Renal cortex interstitium (tissue), 15 donors: Measurements from ENCODE around the gene ZNF329. TPM values are rescaled to one million over a fixed set of nuclear protein-coding genes. Genes with fewer than 3 reads are reported as not detected.
A peak's percentile ranks its signal among the peaks of the same experiment; 100 is the strongest.
"Not testable (repeated sequence)": the region's sequence is repeated elsewhere in the genome, so short reads cannot be mapped to it uniquely, and the experiment has no call there.

Source experiments
- DNase-seq, 11 donors: peaks; one replicate each; pipeline ENCODE4 v3.0.0-alpha.2; 2013; ENCODE audit warnings: low read depth in 9 of 11, low spot score in 4 of 11; ENCODE audit errors: extremely low read depth in 1 of 11
- long read RNA-seq, 16 experiments: transcript quantifications; one replicate each; lab custom pipeline, GENCODE V29; 2026
- polyA plus RNA-seq, 3 donors: library from polyadenylated mRNA; unstranded; fragments of 120-200 nt; gene quantifications; one replicate each; pipeline ENCODE4 v1.2.1, GENCODE V29; 2013; ENCODE audit not compliant: insufficient read length in 3 of 3

The ZNF329 gene
- 10 to 100 TPM; 21.5 to 26.0 (median 23.7) TPM for polyA plus RNA-seq
- long read RNA-seq, donor 1, partial matches to known transcripts, result 5 of 5 reads
- long read RNA-seq, donor 1, other reads (novel, unspliced or antisense), result 0 of 5 reads
- long read RNA-seq, donor 2, partial matches to known transcripts, result 0 of 3 reads
- long read RNA-seq, donor 2, other reads (novel, unspliced or antisense), result 0 of 3 reads
- long read RNA-seq, donor 3, partial matches to known transcripts, result 0 of 1 reads
- long read RNA-seq, donor 3, other reads (novel, unspliced or antisense), result 0 of 1 reads
- long read RNA-seq, donor 4, partial matches to known transcripts, result 0 of 1 reads
- long read RNA-seq, donor 4, other reads (novel, unspliced or antisense), result 0 of 1 reads
- long read RNA-seq, donor 5, partial matches to known transcripts, result 5 of 10 reads
- long read RNA-seq, donor 5, other reads (novel, unspliced or antisense), result 0 of 10 reads
- long read RNA-seq, donor 6, partial matches to known transcripts, result 0 of 2 reads
- long read RNA-seq, donor 6, other reads (novel, unspliced or antisense), result 0 of 2 reads
- long read RNA-seq, donor 7, partial matches to known transcripts, result 0 of 1 reads
- long read RNA-seq, donor 7, other reads (novel, unspliced or antisense), result 0 of 1 reads
- long read RNA-seq, donor 8, partial matches to known transcripts, result 0 of 4 reads
- long read RNA-seq, donor 8, other reads (novel, unspliced or antisense), result 0 of 4 reads
- long read RNA-seq, donor 9, partial matches to known transcripts, result 0 of 2 reads
- long read RNA-seq, donor 9, other reads (novel, unspliced or antisense), result 0 of 2 reads
- long read RNA-seq, donor 10, partial matches to known transcripts, result 0 of 3 reads
- long read RNA-seq, donor 10, other reads (novel, unspliced or antisense), result 0 of 3 reads
- long read RNA-seq, donor 11, partial matches to known transcripts, result 0 of 3 reads
- long read RNA-seq, donor 11, other reads (novel, unspliced or antisense), result 0 of 3 reads
- long read RNA-seq, donor 12, partial matches to known transcripts, result 0 of 2 reads
- long read RNA-seq, donor 12, other reads (novel, unspliced or antisense), result 0 of 2 reads
- long read RNA-seq, donor 13, partial matches to known transcripts, result 0 of 3 reads
- long read RNA-seq, donor 13, other reads (novel, unspliced or antisense), result 0 of 3 reads
- long read RNA-seq, donor 14, partial matches to known transcripts, result 0 of 1 reads
- long read RNA-seq, donor 14, other reads (novel, unspliced or antisense), result 0 of 1 reads
- long read RNA-seq, donor 15, partial matches to known transcripts, result 7 of 8 reads
- long read RNA-seq, donor 15, other reads (novel, unspliced or antisense), result 0 of 8 reads
- long read RNA-seq, donor 16, partial matches to known transcripts, result 0 of 7 reads
- long read RNA-seq, donor 16, other reads (novel, unspliced or antisense), result 5 of 7 reads

DNA sequence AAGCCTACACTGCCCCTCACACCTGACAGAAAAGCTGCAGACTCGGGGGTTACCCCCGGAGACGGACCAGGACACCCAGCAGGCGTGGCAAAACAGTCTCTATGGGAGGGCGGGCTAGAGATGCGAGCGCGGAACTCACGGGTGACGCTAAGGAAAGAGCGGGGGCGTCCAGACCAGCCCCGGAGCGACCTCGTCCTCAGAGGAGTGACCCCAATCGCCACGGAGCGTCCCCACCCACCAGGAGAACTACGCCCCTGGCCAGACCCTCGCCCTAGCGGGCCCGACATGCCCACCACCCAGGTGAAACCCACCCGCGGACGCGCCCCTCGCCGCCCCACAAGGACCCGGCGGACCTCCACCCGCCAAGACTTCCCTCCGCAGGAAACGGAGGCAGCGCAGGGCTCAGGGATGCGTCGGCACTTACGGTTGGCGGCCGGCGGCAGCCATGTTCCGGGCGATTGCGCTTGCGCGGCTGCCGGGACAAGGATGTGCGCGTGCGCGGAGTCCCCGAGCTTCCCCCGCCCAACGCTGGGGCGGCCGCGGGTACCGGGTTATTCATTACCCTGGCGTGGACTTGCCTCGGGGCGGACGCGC, at the start of gene ZNF329:
ZNF329 (minus strand) TSS at position 462 of the 594 bp plus-strand sequence. CDS start 21,286 bp downstream, outside the sequence.
- DNase-seq, result peak; percentile 65 to 85 (median 79)

DNA sequence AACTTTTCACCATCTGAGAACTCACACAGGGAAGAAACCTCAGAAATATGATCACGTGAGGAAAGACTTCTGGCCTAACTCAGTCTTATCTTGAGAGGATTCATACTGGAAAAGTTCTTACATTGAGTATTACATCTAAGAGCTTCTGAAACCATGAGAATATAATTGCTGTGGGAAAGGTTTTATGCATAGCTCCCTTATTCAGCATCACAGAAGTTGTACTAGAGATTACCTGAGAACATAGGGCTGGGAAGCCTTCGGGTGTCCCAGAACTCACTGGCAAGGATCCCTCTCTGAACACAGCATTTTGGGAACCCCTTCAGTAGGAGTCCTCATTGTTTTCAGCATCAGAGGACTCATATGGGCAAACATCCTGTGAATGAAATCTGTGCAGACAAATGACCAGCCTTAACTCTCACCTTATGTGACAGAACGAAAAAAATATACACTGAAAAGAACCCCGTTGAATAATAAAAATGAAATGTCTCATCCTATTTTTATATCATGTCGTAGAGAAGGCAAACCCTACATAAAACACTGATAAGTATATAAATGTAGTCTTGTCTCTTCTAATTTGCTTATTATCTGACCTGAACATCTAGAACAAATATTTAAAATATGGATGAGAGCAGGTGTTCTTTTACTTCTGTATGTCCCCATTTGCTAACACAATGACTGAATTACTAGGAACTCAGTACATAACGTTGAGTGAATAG, 46.5 kb upstream of the ZNF329 start:
- DNase-seq, result peak in 1 of 11 donors; percentile 9

DNA sequence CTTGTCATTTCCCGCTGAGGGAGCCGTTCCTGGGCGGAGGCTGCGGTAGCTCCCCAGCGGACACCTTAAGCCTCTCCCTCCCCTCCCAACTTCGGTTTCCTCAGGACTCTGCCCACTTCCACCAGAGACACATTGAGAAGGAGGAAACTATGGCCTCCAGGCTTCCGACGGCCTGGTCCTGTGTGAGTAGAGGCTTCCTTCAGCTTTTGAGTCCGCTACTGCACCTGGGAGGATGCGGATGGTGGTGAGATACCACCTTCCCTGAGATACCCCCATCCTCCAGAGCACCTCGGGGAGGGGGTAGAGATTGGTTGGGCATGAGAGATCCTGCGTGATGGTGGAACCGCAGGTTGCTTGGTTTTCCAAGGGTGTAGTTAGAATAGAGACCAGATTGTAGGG, 33.2 kb upstream of the ZNF329 start:
- peak in 1 of 11 donors; percentile 27 for DNase-seq

DNA sequence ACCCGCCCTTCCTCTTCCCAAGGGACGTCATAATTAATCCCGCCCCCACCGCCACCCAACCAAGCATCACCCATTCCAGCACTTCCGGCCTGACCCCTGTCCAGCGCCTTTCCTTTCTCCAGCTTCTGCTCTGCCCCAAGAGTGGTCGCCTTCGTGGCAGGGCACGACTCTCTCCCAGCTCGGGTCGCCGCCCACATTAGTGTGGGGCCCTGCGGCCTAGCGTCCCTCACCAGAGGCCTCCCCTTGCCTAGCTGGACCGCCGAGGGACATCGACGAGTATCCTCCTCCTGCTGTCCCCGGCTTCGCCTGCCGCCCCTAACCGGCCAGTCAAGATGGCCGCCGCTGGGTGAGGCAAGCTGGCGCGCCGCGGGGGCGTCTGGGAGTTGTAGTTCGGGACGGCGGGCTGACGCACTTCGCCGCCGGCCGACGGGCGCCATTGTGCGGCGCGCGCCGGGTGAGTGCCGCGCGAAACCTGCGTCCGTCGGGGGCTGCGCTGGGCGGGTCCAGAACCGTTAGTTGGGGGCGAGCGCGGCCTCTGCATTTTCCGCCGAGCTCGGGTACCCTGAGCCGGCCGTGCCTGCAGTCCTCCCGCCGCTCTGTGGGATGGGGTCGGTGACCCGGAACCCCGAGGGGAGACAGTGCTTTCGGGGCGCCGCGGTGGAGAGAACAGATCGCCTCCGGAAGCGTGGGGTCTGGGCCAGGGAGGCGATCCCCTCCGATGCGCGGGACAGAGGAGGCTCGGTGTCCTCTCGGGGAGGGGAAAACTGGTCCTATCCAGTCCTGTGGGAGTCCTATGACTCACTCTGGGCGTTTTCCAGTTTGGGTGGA, 32.6 kb upstream of the ZNF329 start, which contains the start of gene ZNF274:
ZNF274 (plus strand) TSS at position 73 of the 828 bp plus-strand sequence. CDS start 905 bp downstream, outside the sequence.
- peak; percentile 77 to 92 (median 85) for DNase-seq

DNA sequence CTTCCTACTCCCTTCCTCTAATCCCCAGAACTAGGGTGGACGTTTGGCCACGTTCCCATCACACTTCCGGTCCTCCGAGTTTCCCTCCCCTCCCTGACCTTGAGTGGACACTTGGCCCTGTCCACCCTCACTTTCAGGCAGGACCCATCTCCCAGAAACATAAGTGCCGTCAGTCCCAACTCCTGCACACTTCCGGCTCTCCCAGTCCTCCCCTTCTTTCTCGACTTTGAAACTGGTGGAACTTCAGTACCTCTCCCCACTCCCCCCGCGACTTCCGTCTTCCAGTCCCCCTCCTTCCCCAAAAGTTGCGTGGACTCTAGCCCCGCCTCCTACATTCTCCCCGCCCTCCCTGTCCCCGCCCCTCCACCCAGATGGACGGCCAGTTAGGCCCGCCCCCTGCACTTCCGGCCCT, 32.0 kb upstream of the ZNF329 start:
- DNase-seq, result peak in 1 of 11 donors; percentile 64

DNA sequence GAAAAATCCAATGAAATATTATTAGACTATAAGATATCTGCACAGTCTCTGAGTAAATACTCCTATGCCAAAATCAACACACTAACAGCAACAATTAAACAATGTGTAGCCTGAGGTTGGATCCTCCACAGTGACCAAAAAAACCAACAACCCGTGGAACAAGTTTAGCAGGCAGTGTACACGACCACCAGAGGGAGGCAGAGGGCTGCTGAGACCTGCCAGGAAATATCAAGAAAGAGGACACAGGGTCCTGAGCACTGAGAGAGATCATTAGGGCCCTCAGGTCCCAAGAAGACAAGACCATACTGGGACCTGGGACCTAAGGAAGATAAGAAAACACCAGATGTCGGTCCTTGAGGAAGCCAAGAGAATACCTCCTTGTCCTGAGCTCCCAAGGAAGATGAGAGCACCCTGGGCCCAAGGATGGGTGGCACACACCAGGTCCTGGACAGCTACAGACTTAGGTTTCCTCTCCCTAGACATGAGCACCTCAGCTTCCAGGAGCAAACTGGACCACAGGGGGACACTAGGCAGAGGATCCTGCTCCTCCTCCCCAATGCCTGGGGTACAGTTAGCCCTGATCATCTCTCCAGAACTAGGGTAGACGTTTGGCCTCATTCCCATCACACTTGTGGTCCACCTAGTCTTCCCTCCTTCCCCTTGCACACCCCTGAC, 31.4 kb upstream of the ZNF329 start:
- DNase-seq, result no peak

DNA sequence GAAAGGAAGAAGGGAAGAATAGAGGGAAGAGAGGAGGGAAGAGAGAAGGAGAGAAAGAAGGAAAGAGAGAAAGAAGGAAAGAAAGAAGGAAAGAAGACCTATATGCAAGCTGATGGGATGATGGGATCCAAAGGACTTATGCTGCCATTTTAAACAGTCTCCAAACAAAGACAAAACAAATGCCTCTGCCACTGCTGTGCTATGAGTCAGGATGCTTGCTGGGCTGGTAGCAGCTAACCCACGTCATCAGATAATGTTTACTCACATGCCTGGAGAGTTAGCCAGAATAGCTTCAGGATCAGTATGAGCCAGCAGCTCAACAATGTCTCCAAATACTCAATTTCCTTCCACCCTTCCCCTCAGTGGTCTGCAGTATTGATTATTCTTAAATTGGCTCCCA, 20.3 kb upstream of the ZNF329 start:
- no peak for DNase-seq

DNA sequence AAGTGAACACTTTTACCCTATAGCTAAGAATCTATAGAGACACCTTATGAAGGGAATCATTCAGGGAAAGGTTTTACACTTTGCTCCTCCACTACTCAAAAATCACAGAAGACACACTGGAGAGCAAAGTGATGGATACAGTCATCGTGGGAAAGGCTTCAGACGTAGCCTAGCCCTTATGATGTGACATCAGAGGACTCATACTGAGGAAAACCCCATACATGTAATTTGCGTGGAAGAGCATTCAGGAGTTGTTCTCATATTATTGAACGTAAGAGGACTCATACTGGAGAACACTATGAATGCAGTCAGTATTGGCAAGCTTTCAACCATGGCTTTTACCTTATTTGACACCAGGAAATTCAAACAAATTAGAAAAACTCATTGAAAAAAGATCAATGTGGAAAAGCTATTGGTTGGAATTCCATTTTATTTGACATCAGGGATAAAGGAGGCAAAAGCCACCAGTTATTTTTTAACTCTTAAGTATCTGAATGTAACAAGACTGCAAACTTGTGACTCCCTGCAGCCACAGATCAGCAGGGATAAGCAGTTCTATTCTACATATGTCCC, 16.2 kb upstream of the ZNF329 start:
- no peak for DNase-seq

DNA sequence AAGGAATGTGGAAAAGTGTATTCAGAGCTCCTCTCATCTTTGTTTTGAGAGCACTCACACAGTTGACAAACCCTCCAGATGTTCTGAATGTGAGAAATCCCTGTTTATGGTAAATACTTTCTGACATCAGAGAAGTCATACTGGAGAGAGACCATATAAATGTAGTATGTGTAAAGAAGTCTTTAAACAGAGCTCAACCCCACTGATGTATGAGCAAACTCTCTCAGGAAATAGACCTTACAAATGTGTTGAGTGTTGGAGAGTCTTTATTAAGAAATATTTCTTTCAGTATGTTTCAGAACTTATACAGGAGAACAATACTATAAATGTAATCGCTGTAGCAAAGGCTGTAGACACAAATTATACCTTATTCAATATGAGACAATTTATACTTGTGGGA, 15.7 kb upstream of the ZNF329 start:
- DNase-seq, result no peak

DNA sequence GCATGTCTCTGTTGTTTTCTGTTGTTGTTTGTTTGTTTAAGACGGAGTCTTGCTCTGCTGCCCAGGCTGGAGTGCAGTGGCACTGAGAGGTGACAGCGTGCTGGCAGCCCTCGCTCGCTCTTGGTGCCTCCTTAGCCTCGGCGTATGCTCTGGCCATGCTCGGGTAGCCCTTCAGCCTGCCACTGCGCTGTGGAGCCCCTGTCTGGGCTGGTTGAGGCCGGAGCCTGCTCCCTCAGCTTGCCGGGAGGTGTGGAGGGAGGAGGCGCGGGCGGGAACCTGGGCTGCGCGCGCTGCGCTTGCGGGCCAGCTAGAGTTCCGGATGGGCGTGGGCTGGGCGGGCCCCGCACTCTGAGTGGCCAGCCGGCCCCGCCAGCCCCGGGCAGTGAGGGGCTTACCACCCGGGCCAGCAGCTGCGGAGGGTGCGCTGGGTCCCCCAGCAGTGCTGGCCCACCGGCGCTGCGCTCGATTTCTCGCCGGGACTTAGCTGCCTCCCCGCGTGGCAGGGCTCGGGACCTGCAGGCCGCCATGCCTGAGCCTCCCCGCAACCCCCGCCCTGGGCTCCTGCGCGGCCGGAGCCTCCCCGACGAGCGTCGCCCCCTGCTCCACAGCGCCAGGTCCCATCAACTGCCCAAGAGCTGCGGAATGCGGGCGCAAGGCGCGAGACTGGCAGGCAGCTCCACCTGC, 6.6 kb upstream of the ZNF329 start:
- DNase-seq, result no peak

DNA sequence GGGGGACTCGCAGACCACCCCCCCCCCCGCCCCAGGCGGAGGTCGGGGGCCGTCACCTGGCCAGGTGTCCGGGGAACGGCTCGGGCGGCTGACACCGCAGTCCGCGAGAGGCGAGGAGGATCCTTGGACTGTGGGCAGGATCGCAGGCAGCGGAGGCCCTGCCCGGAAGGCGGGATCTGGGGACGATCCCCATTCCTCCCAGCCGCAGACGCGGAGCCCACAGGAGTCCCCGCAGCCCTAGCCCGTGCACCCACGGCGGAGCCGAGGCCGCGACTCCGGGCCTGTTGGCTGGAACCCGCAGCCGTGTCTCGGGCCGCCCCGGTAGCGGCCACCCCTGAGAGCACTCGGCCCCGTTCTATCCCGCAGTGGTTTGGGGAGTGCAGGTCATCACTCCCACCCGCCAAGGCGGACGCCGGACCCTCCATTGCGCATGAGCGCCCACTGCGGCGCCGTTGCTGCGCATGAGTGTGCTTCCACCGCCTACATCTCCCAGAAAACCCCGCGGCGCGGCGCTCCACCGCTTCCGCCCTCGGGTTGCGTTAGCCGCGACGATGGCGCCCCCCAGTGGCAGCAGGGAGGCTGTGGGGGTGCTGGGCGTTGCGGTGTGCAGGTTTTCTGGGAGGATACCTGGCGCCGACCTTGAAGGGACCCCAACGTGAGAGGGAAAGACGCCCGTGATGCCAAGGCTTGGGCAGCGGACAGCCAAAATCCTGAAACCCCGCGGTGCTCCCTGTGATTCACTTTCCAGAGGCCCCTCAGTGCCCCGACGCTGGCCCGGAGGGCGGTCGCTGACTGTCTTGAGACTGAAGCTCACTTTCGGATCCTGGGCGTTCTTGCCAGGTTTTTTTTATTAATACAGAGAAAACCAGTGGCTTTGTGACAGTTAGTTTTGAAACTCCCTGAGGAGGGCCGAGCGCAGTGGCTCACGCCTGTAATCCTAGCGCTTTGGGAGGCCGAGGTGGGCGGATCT, 4.4 kb upstream of the ZNF329 start:
- peak; percentile 90 to 97 (median 94) for DNase-seq

DNA sequence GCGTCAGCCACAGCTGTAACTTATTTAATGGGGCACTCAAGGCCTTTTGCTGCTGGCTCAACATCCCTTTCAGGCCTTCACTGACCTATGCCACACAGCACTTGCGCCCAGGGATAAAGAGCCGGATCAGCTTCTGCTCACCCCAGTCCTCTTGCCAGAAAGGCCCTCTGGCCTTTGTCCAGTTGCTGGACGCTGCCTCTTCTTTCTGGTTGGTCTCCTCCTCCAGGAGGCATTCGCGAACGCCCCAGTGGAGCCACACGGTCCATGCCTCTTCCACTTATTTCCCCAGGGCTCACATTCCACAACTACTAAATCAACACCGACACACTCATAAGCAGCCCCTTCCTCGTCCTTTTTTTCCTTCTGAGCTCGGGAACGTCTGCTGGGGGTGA, 3.7 kb upstream of the ZNF329 start:
- DNase-seq, result peak in 9 of 11 donors; percentile 29 to 53 (median 44)

DNA sequence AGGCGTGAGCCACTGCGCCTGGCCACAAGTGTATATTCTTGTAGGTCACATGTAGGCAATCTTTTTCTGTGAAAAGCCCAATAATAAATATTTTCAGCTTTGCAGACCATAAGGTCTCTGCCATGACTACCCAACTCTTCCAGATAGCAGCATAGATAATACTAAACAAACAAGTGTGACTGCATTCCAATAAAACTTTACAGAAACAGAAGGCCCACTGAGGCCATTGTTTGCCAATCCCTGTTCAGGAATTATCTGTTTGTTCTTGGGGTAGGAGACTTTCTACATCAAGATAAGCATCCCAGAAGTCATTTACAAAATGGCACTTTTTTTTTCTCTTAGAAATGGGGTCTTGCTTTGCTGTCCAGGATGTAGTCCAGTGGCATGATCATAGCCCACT, 2.8 kb upstream of the ZNF329 start:
- DNase-seq, result no peak

DNA sequence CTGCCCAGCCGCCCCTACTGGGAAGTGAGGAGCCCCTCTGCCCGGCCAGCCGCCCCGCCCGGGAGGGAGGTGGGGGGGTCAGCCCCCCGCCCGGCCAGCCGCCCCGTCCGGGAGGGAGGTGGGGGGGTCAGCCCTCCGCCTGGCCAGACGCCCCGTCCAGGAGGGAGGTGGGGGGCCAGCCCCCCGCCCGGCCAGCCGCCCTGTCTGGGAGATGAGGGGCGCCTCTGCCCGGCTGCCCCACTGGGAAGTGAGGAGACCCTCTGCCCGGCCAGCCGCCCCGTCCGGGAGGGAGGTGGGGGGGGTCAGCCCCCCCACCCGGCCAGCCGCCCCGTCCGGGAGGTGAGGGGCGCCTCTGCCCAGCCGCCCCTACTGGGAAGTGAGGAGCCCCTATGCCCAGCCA, 3.1 kb downstream of the ZNF329 start:
- not testable (repeated sequence) for DNase-seq
